ENCODE results near the gene TNFSF15.
"Not testable (repeated sequence)": the region's sequence is repeated elsewhere in the genome, so short reads cannot be mapped to it uniquely, and the experiment has no call there.

Gene TNFSF15

DNA sequence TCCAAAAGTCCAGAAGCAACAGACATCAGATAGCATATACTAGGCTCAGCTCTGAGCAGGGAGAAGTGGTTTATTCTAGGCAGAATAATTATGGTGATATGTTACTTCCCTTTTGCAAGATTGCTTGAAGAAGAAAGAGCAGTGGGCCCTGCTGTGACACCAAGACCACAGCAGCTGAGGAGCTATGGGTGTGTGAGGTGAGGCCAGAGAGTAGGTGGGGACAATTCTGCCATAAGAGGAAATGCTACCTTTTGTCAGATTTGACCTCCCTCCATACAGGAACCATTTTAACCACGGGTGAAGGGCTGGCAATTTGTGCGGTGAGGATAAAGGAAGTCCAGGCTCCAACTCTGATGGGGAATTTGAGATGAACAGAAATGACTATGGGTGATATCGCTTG, 51.3 kb downstream of the TNFSF15 start:
- DNase-seq (ENCODE audit: low read depth, low spot score) = no peak

DNA sequence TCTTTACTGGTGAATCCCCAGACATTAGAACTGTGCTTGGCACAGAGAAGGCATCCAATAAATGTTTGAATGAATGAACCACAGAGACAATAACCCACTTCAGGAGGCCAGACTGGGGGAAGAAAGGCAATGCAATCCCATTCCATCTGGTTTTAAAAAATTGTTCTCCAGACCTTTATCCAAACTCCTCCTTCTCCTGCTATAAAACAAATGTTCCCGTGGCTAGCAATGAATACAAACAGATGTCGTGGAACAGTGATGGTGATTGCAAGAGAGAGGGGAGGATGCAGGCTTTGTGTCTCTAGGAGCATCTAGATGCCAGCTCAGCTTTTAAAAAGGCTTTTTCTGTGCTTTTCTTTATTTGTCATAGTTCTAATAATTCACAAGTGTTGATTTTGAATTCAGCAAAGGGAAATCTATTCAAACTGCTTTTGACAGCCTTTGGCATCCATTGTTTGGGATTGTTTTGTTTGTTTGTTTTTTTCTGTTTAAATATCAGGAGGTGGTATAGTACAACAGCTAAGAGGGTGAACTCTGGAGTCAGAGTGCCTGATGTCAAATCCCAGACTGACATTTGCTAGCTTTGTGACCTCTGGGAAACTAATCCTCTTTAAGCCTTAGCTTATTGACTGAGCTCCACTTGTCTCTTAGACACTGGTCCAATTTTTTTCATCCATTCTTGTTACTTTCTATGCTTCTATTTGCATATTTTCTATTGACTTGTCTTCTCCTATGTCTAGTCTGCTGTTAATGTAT, 59.1 kb downstream of the TNFSF15 start:
- DNase-seq (ENCODE audit: low read depth, low spot score) = no peak

DNA sequence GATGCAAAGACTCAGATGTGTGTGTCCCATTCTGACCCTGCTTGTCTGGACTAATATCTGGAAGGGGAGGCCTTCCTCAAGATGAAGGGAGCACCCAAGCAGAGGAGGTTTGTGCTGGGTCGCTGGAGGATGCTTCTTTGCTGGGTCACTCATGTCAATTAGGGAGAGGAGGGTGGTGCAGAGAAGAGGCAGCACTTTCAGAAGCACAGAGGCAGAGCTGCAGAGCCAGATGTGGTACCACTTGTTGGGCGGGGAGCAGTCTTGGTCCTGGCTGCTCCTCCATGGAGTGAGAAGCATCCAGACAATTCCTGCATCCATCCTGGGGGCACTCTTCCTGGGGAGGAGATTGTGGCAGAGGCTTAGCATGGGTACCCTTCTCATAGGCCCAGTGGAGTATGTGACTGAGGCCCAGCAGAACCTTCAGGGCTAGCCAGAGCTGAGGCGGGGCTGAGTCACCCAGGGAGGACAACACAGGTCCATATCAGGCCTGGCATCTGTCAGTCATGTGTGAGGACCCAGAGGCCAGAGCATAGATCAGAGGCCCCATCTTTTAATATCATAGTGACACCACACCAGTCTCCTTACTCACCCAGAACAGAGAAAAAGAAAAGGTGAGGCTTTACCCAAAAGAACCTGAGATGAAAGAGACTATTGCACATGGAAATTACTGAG, 59.8 kb downstream of the TNFSF15 start:
- no peak for DNase-seq (ENCODE audit: low read depth, low spot score)

DNA sequence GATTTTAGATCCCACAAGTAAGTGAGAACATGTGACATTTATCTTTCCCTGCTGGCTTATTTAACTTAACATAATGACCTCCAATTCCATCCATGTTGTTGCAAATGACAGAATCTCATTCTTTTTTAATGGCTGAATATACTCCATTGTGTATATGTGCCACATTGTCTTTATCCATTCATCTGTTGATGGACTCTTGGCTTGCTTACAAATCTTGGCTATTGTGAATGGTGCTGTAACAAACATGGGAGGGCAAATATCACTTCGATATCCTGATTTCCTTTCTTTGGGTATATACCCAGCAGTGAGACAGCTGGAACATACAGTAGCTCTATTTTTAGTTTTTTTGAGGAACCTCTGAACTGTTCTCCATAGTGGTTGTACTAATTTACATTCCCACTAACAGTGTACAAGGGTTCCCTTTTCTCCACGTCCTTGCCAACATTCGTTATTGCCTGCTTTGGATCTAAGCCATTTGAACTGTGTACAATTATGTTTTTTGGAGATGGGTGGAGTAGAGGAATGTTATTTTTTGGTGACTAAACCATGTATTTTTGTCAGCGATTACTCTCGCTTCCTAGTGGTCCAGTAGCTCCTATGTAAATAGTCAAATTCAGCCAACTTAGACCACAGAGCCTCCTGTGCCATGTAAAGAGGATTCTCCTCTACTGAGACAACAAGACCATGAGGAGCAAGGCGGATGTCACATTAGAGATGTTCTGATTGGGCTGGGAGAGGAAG, 60.6 kb downstream of the TNFSF15 start:
- peak; percentile 43 for DNase-seq (ENCODE audit: low read depth, low spot score)

DNA sequence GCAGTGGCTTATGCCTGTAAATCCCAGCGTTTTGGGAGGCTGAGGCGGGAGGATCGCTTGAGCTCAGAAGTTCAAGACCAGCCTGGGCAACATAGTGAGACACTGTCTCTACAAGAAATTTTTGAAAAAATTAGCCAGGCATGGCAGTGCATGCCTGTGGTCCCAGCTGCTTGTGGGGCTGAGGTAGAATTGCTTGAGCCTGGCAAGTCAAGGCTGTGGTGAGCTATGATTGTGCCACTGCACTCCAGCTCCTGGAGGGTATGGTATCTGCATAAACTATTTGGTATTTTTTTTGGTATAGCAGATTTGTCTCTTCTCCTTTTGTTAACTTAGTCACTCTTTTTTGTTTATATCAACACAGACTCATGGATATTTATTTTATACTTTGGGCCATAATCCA, 62.4 kb downstream of the TNFSF15 start:
- no peak for DNase-seq (ENCODE audit: low read depth, low spot score)

DNA sequence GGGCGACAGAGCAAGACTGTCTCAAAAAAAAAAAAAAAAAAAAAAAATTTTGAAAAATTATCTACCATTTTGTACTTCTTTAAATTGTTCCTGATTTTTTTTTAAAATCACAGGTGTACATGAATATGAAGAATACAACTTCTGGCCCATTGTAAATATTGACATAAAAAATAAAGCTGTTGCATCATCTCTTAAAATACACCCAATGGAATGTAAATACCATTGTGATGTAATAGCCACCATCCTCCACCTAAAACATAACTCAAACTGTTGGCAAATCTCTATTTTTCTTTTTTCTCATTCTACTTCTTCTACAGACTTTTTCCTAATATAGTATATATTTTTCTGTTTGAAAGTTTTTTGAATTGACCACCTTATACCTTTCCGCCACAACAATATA, 62.9 kb downstream of the TNFSF15 start:
- no peak for DNase-seq (ENCODE audit: low read depth, low spot score)

DNA sequence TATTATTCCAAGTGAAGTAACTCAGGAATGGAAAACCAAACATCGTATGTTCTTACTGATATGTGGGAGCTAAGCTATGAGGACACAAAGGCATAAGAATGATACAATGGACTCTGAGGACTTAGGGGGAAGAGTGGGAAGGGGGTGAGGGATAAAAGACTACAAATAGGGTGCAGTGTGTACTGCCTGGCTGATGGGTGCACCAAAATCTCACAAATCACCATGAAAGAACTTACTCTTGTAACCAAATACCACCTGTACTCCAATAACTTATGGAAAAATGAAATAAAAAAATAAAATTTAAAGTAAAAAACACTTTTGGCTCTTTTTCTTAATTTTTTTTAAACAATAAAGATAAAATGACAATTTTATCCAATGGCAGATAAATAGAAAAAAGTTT, 64.3 kb downstream of the TNFSF15 start:
- not testable (repeated sequence) for DNase-seq (ENCODE audit: low read depth, low spot score)

DNA sequence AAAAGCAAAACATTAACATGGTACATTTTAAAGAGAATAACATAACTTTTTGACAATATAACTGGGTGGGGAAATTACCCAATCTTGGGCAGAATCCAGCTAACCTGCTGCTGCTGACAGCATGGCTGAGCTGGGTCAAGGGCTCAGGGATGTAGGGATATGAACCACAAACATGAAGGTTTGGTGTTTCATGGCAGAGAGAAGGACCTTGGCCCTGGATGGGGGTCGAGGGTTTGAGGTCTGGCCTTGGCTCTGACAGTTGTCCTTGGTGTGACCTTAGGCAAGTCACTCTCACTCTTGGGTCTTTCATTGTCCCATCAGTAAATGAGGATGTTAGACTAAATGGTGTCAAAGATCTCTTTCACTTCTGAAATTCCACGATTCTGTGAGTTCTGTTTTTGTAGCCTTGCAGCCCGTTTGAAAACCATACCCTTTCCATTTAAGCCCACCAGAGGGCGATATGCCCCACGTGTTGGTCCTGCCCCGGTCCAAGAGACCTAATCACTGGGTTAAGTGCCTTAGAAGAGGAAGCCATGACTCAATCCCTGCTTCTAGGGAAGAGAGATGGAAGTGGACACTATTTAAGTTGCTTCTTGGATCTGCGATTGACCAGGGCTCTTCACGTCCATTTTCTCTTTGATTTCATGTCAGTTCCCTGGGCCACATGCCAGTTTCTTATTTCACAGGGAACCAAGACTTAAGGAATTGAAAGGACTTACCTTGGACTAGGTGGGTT, 67.1 kb downstream of the TNFSF15 start:
- peak; percentile 87 for DNase-seq (ENCODE audit: low read depth, low spot score)

DNA sequence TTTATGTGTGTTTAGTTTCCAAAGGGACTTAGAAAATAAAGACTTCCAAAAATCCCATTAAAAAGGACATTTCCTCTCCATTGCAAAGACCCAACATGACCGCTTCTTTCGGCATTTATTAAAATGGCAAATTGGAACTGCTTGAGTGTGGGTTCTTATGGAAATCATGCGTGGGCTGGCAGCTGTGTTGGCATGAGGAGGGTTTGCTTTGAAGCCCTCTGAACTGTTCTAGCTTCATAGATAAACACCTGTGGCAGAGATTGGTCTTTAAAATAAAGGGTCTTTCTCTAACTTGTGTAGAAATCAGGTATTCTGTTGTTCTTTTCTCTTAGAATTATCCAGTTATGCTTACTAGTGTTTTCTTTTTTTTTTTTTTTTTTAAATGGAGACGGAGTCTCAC, 68.0 kb downstream of the TNFSF15 start:
- no peak for DNase-seq (ENCODE audit: low read depth, low spot score)

DNA sequence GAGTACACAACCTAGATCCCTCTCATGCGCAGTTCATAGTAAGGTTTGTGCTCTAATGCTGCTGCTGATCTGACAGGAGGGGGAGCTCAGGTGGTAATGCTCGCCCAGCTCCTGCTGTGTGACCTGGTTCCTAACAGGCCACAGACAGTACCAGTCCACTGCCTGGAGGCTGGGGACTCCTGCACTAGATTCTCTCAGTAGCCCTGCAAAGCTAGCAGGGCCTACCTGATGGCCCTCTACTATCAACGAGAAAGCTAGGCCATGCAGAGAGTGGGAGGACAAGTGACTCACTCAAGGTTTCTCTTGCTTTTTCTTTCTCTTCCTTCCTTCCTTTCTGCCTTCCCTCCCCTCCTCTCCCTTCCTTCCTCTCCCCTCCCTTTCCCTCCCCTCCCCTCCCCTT, 68.7 kb downstream of the TNFSF15 start:
- no peak for DNase-seq (ENCODE audit: low read depth, low spot score)

DNA sequence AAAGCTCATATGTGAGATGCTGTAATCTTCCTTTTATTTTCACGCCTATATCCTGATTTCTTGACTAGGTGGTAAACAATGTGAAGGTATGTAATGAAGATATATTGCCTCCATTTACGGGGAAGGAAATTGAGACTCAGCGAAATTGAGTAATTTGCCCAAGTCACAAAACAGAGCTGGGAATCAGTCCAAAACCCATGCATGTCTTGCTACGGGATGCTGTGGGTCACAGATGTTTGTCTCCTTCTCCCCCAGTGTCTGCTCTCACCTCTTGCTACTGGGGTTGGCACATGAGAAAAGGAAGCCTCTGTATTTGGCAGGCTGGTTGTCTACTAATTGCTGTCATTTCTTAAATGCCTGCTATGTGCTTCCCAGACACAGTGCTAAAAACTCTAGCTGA, 70.1 kb downstream of the TNFSF15 start:
- no peak for DNase-seq (ENCODE audit: low read depth, low spot score)

DNA sequence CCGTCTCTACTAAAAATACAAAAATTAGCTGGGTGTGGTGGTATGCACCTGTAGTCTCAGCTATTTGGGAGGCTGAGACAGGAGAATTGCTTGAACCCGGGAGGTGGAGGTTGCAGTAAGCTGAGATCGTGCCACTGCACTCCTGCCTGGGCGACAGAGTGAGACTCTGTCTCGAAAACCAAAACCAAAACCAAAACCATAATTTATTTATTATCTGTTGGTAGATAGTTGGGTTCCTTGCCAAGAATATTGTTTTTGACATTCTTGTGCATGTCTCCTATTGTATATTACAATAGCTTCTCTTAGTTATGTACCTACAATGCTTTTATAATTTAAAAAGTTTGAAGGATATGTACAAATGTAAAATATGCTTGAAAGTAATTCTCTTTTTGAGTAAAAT, 70.7 kb downstream of the TNFSF15 start:
- not testable (repeated sequence) for DNase-seq (ENCODE audit: low read depth, low spot score)

Measured in astrocyte of the hippocampus (primary cell).